ENCODE data around the gene KIF26B.
A peak's percentile ranks its signal among the peaks of the same experiment; 100 is the strongest.

The KIF26B gene

GRCh38 chr1:245301921-245302320, 147.1 kb downstream of the KIF26B start:
- DNase-seq (ENCODE audit: low read depth), result peak; percentile 22
- TF ChIP-seq CTCF (conservative IDR thresholded peaks at IDR 0.05; ENCODE audit: low read length), result no peak
- H3K4me3 ChIP-seq (ENCODE audit: low read length), result no peak overlapping the region

GRCh38 chr1:245304698-245305097, 149.9 kb downstream of the KIF26B start:
- no peak for TF ChIP-seq CTCF (conservative IDR thresholded peaks at IDR 0.05; ENCODE audit: low read length)

GRCh38 chr1:245306020-245306419, 151.2 kb downstream of the KIF26B start:
- no peak for TF ChIP-seq CTCF (conservative IDR thresholded peaks at IDR 0.05; ENCODE audit: low read length)
- no peak overlapping the region for H3K4me3 ChIP-seq (ENCODE audit: low read length)
- no peak for DNase-seq (ENCODE audit: low read depth)

More at GRCh38 chr1:245304698-245305097, 149.9 kb downstream of the KIF26B start:
- H3K4me3 ChIP-seq (ENCODE audit: low read length), result no peak overlapping the region
- no peak for DNase-seq (ENCODE audit: low read depth)

GRCh38 chr1:245306628-245307410, 152.0 kb downstream of the KIF26B start:
- no peak for TF ChIP-seq CTCF (conservative IDR thresholded peaks at IDR 0.05; ENCODE audit: low read length)
- no peak overlapping the region for H3K4me3 ChIP-seq (ENCODE audit: low read length)
- no peak for DNase-seq (ENCODE audit: low read depth)

- DNase-seq (ENCODE audit: low read depth), result peak; percentile 68
- H3K4me3 ChIP-seq (ENCODE audit: low read length), result peak overlapping the region; percentile 47
- no peak for TF ChIP-seq CTCF (conservative IDR thresholded peaks at IDR 0.05; ENCODE audit: low read length)
These were observed 156.1 kb downstream of the KIF26B start for GRCh38 chr1:245310571-245311531.

GRCh38 chr1:245311887-245312536, 157.2 kb downstream of the KIF26B start:
- no peak for TF ChIP-seq CTCF (conservative IDR thresholded peaks at IDR 0.05; ENCODE audit: low read length)
- no peak for DNase-seq (ENCODE audit: low read depth)
- H3K4me3 ChIP-seq (ENCODE audit: low read length), result no peak overlapping the region

Measured in AG10803 (cell line).